Loucy (cell line): ENCODE measurements around the gene SLC16A8.

Experiments used
- EZH2phosphoT487 ChIP-seq: fragments of 200-600 bp; IDR thresholded peaks from 2 replicates; pipeline ENCODE4 v1.6.1; 2018; ENCODE audit warnings: antibody characterized with exemption, mild to moderate bottlenecking, moderate library complexity, borderline replicate concordance
- TF ChIP-seq, protein P1 (sequence below): fragments of 200-600 bp; sonication (generic); conservative IDR thresholded peaks from 2 replicates; pipeline ENCODE4 v1.5.1; 2014; ENCODE audit warnings: mild to moderate bottlenecking, antibody characterized with exemption, low read length

- TF ChIP-seq, protein P1, sequence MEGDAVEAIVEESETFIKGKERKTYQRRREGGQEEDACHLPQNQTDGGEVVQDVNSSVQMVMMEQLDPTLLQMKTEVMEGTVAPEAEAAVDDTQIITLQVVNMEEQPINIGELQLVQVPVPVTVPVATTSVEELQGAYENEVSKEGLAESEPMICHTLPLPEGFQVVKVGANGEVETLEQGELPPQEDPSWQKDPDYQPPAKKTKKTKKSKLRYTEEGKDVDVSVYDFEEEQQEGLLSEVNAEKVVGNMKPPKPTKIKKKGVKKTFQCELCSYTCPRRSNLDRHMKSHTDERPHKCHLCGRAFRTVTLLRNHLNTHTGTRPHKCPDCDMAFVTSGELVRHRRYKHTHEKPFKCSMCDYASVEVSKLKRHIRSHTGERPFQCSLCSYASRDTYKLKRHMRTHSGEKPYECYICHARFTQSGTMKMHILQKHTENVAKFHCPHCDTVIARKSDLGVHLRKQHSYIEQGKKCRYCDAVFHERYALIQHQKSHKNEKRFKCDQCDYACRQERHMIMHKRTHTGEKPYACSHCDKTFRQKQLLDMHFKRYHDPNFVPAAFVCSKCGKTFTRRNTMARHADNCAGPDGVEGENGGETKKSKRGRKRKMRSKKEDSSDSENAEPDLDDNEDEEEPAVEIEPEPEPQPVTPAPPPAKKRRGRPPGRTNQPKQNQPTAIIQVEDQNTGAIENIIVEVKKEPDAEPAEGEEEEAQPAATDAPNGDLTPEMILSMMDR: no peak
- TF ChIP-seq EZH2phosphoT487: no peak
Observed at GRCh38 chr22:38056969-38057891, 26.8 kb downstream of the SLC16A8 start, which contains the start of gene PICK1.
